Inferior parietal cortex (tissue), 1 donor: Measurements from ENCODE around the gene CASK.
"Not testable (repeated sequence)": the region's sequence is repeated elsewhere in the genome, so short reads cannot be mapped to it uniquely, and the experiment has no call there.

Experiments used
- DNase-seq: peaks from one replicate; pipeline ENCODE4 v3.0.0-alpha.2; 2016; ENCODE audit errors: extremely low spot score

The CASK gene

DNA sequence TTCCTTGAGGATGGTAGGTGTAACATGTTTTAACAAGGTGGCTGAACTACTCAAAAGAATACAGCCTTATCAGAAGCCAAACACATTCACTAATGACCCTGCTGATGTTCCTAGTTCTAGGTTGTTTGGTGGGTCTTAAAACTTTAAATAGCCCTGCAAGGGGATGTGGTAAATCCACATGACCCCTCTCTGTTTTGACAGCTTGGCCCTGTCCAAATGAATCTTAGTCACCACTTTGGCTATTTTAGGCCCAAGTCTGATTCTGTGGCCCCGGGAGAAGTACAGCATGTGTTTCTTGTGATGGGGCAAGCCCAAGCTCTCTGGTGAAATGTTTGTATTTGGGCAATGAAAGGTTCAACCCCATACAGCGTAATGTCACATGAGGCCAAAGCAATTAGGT is 289.1 kb downstream of the CASK start:
- DNase-seq = peak; percentile 3

DNA sequence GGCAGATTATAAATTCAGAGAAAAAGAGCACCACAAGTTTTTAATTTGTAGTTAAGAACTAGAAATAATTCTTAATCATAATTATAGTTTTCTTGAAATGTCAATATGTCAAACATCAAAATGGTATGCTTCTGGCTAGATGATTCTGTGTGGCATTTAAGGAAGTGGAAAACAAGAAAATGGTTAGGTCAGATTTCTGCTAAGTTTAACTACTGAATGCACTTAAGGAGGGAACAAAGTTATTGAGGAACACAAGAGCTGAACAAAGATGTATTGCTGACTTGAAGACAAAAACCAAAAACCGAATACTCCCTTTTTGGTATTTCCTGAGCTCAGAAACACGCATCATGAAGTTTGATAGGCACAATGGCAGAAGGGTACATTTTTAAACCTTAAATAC is 293.3 kb downstream of the CASK start:
- DNase-seq = no peak

DNA sequence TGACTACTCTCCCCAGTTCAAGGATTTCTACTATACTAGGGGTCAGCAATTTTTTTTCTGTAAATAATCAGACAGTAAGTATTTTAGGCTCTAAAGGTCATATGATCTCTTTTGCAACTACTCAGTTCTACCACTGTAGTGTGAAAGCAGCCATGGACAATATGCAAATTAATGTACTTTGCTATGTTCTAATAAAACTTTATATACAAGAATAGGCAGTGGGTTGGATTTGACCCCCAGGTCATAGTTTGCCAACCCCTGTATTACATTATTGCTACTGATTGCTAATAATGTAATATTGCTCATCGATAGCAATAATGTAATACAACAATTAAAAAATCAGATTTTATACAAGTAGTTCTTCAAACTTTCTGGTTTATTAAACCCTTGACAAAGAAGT is 293.8 kb downstream of the CASK start:
- no peak for DNase-seq

DNA sequence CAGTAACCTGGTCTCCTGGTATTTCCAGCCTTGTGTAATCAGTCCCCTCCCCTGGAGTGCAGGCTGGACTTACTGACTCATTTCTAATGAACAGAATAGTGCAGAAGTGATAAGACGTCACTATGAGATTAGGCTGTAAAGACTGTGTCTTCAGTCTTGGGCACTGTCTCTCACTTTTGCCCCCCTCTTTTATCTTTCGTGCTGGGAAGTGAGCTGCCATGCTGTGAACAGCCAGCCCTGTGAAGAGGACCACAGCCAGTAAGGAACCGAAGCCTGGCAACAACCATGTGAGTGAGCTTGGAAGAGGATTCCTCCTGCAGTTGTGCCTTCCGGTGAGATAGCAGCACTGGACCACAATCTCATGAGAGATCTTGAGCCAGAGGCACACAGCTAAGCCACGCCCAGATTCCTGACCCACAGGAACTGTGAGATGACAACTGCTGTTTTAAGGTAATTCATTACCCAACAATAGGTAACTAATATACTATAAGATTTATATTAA is 302.1 kb downstream of the CASK start:
- no peak for DNase-seq

DNA sequence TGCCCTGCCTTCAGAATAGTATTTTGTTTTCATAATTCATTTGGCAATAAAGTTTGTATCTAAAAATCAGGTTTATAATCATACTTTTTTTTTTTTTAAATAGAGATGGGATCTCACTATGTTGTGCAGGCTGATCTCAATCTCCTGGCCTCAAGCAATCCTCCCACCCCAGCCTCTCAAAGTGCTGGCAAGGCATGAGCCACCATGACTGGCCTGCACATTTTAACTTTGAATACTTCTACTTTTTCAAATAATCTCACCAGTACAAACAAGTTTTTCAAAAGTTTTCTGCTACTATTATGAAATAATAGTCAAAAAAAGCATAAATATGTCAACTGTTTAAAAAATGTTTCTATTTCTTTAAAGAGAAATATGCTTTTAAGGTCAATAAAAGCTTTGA is 304.1 kb downstream of the CASK start:
- no peak for DNase-seq

DNA sequence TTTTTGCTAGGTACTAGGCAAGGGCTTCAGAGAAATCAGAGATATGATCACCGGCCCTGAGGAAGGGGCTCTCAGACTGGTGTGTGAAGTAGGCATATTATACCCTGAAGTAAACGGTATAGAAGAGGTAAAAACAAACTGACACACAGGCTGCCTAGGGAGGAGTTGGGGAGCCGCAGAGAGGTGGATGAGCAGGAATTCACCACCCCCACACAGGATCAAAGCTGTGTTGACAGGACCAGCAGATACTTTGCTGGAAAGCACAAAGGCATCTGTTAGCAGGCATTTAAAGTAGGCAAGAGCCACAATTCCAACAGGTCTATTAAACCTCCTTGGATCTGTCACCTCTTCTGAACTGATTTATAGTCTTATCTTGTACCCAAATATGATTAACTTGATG is 306.4 kb downstream of the CASK start:
- no peak for DNase-seq

DNA sequence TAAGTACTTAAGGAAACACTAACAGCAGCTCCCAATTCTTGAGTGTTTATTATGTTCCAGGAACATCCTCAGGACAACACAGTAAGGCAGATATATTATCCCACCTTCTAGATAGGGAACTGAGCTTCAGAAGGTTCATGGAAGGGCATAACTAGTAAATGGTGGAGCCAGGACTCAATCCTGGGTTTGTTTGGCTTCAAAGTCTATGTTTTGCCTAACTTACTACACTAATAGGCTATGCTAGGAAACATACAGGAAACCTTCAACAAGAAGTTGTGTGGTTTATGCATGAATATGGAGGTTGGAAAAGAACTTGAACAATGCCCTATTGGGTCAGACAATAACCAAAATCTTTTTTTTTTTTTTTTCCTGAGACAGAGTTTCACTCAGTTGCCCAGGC is 307.1 kb downstream of the CASK start:
- no peak for DNase-seq

DNA sequence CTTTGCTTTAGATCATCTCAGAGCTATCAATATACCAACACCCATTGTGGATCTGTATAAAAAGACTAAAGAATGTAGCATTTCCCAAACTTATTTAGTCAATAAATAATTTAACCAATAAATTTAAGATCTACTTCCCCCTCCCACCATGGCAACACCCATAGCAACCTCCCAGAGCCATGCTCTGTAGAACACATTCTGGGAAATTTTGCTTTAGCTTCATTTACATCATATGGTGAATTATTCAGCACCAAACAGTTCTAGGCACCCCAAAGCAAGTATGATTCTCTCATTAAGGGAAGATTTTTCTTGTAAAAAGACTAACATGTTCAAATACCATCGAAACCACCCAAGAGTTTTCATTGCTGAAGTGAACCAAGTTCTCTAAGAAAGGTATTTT is 315.1 kb downstream of the CASK start:
- DNase-seq = no peak

- no peak for DNase-seq
These were observed 316.0 kb downstream of the CASK start for GRCh38 chrX:41607264-41607832.

GRCh38 chrX:41606057-41606456 is 317.3 kb downstream of the CASK start:
- not testable (repeated sequence) for DNase-seq

DNA sequence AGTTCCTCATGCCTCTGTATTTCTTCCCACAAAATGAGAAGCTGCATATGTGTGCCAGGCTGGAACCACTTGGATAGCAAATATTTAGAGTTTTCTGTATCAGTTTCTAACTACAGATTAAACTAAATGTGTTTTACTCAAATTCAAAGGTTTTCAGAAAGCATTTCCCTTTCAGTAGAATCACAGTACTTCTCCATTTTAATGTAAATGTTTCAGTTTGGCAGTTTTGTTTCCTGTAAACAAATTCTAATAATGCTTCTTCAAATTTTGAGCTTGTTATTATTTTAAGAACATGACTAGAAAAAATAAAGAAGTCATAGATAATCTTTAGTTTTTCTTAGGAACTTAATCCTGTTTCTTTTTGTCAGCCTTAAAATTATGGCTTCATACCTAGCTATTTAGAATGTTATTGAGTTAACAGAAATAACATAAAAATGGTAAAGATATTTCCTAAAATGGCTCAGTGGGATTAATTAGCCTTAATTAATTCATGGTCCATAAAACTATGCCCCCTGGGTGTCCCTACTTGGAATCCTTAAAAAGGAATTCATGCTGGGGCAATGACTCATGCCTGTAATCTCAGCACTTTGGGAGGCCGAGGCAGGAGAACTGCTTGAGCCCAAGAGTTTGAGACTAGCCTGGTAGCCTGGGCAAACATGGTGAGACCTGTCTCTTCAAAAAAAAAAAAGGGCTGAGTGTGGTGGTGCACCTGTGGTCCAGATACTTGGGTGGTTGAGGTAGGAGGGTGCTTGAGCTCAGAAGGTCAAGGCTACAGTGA is 318.4 kb downstream of the CASK start:
- DNase-seq = no peak

GRCh38 chrX:41604177-41604576 is 319.2 kb downstream of the CASK start:
- no peak for DNase-seq

DNA sequence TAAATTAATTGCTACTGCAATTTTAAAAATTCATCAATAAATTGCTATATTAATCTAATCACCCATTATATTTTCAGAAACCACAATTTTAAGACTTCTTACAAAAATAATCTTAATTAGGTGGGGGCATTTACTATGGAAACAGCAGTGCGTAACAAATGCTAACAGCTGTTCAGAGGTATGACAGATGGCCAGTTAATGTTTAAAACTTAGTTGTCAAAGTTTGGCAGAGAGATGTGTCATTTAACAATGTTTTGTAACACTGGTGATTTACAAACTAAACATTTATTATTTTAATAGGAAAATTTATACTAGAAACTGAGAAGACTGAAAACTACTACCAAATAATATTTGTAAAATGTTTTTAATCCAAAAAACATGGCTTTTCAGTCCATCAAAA is 319.8 kb downstream of the CASK start:
- DNase-seq = no peak

DNA sequence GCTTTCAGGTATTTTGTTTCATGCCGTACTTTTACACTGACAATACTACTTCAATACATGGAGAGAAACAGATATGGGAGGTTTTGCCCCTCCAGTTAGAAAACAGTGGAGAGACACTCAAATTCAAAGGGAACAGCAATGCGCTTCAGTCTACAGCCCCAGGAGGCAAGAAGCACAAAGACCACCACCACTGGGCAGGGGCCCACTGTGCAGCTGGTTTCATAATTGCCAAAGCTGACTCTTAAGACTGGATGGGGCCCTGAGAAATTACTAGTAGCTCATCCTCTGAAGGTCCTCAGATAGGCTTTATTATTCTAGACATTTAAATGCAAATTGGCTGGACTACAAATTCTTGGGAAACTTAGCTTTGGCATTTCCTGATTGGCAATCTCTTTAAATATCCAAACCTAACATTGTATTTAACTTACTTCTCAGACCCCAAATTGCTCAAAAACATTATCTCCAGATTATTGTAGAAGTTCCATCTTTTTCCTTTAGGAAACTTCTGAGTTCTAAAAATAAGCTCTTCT is 320.5 kb downstream of the CASK start:
- DNase-seq = no peak

- no peak for DNase-seq
These were observed 323.1 kb downstream of the CASK start for GRCh38 chrX:41600291-41600690.

GRCh38 chrX:41599507-41599906 is 323.8 kb downstream of the CASK start:
- no peak for DNase-seq

DNA sequence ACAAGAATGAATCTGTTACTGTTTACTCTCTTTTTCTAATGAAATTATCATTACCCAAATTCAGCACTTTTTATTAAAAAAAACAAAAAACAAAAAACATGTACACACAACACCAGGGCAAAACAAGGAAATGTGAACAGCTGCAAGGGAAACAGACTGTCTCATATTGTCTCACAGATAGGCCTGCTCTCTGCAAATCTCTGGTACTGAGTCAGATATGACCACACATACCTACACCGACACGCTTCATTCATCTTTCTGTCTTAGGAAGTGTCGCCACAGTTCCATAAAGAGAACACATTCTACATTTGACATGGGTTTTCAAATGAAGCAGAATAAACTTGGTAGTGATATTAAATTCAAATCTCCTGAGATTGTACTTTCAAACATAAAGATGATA is 326.8 kb downstream of the CASK start:
- DNase-seq = no peak

DNA sequence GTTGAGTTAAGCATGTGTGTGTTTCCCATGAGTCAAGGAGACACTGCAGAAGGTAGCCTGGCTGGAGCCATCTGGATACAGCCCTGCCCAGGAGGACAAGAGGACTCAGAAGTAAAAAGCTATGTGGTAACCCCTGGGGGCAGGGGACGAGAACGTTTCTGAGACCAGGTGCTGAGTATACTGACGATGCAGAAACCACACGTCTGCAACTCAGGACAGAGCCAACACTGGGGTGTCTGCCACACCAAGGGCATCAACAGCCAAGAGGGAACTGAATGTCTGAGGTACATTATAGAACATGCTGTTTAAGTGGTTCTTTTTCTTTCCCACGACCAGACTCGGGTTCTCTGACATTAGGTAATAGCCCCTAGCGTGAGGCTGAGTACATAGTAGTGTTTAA is 328.7 kb downstream of the CASK start:
- no peak for DNase-seq

GRCh38 chrX:41591906-41592305 is 331.4 kb downstream of the CASK start:
- no peak for DNase-seq

- DNase-seq = no peak
These were observed 332.7 kb downstream of the CASK start for GRCh38 chrX:41590641-41591040.

DNA sequence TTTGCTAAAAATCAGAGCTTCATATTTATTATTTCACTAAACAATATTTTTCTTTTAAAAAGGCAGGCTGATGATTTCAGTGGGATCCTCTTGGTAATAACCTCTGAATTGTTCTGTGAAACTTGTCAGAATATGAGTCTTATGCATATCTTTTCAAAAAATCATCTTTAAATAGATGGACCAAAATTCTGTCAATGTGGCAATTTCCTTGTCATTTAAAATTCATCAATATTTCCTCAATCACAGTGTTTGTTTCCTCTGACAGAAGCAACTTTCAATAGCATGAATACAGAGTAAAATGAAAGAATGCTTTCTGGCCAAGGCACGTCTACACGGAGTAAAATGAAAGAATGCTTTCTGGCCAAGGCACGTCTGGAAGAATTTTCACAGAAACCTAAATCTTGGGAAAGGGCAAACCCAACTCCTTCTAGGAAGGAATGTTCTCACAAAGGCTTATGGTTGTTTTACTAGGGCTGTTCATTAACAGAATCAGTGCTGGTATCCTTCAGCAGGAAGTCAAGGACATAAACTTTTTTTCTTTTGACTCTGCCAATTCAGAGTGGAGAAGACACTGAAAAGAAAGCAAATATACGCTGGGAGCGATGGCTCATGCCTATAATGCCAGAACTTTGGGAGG is 333.6 kb downstream of the CASK start:
- peak; percentile 5 for DNase-seq

DNA sequence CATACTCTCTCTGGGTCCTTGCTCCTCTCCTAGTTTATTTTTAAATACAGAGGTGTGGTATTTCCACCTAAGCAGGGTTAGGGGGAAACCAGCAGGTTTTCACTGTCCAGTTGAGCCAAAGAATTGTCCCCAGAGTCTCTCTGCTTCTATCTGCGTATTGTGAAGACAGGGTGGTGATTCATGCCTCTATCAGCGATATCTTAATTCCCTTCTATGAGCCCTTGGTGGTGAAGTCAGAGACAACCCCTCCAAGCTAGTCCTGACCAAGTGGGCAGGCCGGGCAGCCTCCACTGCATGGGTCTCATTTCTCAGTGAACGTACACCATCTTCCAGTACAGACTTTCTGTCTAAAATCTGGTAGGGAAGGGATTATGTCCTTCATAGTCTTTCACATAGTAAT is 335.1 kb downstream of the CASK start:
- DNase-seq = no peak
